T-helper 1 cell treated with Interleukin-12 subunit alpha and Interleukin-12 subunit beta and Interleukin-4 antibody, amounts not matched to agents 30 ng/mL and 1 ng/mL, for 36 hours (primary cell): Measurements from ENCODE around the gene PAQR6. TPM values are rescaled to one million over a fixed set of nuclear protein-coding genes. Genes with fewer than 3 reads are reported as not detected.

Experiments used
- intact Hi-C: fragments of 100-400 bp; cut with micrococcal nuclease; formaldehyde crosslinking; loops from one replicate; pipeline ENCODE4 v1.15.1; 2024
- total RNA-seq: library from RNA; stranded (reverse); gene quantifications from 2 replicates; pipeline ENCODE4 v1.2.3, GENCODE V29; 2022

The PAQR6 gene
- total RNA-seq, 1 donor from 2014 or later, result 5.7 TPM

DNA sequence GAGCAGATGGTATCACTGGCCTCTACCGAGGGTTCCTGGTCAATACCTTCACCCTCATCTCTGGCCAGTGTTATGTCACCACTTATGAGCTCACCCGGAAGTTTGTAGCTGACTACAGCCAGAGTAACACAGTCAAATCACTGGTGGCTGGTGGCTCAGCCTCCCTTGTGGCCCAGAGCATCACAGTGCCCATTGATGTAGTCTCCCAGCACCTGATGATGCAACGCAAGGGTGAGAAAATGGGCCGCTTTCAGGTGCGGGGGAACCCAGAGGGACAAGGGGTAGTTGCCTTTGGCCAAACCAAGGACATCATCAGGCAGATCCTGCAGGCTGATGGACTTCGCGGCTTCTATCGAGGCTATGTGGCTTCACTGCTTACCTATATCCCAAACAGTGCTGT lies 47.8 kb downstream of the PAQR6 start:
- intact Hi-C loops, result no loop called here

DNA sequence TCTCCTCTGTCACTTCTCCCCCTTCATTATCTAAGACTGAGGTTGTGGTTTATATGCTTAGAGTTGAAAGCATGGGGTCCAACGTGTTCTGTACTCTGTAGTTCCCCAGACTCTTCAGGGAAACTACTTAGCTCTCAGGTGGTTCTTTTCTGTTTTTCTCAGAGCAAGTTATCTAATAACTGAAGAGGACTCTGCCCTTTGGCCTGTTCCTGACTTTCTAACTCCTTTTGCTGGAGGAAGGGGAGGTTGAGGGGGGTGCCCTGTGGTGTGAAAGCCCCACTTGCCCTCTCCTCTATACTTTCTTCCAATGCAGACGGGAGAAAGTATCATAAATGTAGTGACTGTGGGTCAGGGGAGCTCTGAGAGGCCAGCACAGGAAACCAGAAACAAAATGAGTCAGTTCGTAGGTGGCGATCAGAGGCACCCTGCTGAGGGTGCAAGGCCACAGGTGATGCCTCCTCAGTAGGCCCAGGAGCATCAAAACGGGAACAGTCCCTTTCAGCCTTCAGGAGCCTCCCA lies 49.0 kb downstream of the PAQR6 start:
- intact Hi-C loops, result loop anchor here (1.0 kb wide), 2 partner anchors 14 to 26 kb away; partner anchors contain the start of gene PMF1

DNA sequence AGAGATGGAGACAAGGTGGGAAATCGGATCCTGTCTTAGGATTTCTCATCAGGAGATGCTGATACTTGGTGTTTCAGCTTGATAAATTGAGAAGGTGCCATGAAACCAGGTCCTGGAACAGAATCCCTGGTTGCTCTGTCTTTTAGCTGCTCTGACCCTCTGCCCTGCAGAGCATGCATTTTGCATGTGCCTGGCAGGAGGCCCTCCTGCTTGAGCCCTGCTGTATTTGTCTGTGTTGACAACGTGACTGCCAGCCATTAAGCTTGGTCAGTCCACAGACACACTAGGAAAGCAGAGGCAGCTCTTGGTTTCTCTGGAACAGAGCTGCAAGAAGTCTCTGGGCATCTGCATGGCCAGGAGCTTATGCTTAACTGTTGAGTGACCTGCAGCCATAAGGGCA lies 51.4 kb downstream of the PAQR6 start:
- intact Hi-C loops, result no loop called here

DNA sequence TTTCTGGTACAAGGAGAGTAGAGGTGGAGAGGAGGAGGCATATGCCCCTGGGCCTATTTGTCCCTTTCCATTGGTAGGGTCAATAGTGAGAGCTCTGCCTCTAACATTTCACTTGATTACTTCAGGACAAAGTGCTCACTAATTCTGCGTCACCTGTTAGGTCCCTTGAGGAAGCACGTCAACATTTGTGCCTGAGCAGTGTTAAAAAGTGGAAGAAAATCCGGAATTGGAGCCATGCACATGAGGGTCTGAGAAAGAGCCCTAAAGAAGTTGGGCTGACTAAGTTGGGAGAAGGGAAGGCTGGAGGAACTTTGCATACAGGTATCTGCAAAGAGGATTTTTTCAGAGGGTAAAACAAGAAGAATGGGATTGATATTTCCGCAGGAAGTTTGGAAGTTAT lies 52.0 kb downstream of the PAQR6 start:
- intact Hi-C loops, result no loop called here

DNA sequence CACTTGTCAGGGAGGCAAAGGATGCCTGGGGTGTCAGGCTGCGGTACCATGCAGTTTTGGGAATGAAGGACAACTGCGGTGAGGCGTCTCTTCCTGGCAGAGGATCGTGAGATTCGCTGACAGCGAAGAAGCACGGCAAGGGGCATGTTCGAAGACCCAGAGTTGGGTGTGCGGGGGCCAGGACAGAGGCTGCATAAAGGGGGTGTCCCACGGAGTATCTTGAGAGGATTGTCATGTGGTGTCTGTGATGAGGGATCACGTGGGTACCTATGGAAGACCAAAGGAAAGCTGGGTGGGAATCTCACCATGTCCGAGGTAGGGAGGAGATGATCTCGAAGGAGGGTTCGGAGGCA lies 53.6 kb downstream of the PAQR6 start:
- intact Hi-C loops, result loop anchor here (5.0 kb wide), 3 partner anchors 263 to 548 kb away; partner anchors contain the start of genes GON4L, MRPL24 and SYT11

DNA sequence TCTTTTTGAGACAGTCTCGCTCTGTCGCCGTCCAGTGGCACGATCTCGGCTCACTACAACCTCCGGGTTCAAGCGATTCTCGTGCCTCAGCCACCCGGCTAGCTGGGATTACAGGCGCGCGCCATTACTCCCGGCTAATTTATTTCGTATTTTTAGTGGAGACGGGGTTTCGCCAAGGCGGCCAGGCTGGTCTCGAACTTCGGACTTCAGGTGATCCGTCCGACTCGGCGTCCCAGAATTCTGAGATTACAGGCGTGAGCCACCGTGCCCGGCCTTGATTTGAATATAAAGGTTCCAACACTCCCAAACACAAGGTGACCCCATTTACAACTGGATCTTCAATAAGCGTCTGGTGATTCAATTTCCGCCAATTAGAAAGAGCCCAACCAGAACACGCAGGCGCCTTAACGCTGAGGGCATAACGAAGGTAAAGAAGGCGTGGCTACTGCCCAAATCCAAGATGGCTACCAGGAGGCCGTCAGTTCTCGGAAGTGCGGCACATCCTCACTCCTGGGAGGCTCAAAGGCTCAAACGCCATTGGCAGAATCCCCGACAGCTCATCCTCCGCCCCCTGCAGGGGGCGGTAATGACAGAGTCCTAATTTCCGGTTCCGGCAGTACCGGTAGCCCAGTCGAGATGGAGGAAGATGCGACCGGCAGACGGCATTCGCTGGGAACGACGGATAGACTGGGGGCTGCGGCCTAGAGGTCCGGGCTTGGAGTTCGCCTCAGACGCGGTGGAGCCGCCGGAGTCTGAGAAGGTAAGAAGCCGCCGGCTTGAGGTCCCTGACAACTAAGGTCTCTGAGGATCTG lies 54.2 kb downstream of the PAQR6 start, which contains the start of gene SLC25A44:
SLC25A44 (plus strand) TSS at position 617 of the 812 bp plus-strand sequence. CDS start 5,744 bp downstream, outside the sequence.
- intact Hi-C loops, result loop anchor here (1.0 to 5.0 kb wide), 14 partner anchors 20 to 549 kb away; partner anchors contain the start of genes CCT3, GON4L, KHDC4 and LAMTOR2

Other genes with a start within 250 kb of the PAQR6 start
- gene SSR2, start 227.1 kb downstream of the PAQR6 start, total RNA-seq, result 278 and 281 TPM in 2 replicates
- gene UBQLN4, start 194.3 kb downstream of the PAQR6 start, total RNA-seq, result 39.0 and 40.6 TPM in 2 replicates
- gene LAMTOR2, start 193.3 kb downstream of the PAQR6 start, total RNA-seq, result 62.0 and 62.1 TPM in 2 replicates
- gene RAB25, start 186.9 kb downstream of the PAQR6 start, total RNA-seq, result 0.56 TPM in 1 of 2 replicates, not detected in the other
- 0.07 TPM in 1 of 2 replicates, not detected in the other for gene MEX3A, start 165.6 kb downstream of the PAQR6 start, total RNA-seq
- gene LMNA, start 133.3 kb downstream of the PAQR6 start, total RNA-seq, result 32.7 and 33.3 TPM in 2 replicates
- 4.6 and 5.1 TPM in 2 replicates for gene SEMA4A, start 94.5 kb downstream of the PAQR6 start, total RNA-seq
- gene SLC25A44, start 54.0 kb downstream of the PAQR6 start, total RNA-seq, result 41.9 and 46.5 TPM in 2 replicates
- 83.8 and 87.8 TPM in 2 replicates for gene PMF1, start 35.0 kb downstream of the PAQR6 start, total RNA-seq
- gene BGLAP, start 5.9 kb downstream of the PAQR6 start, total RNA-seq, result 1.6 and 1.9 TPM in 2 replicates
- 70.6 and 71.5 TPM in 2 replicates for gene SMG5, start 34.8 kb upstream of the PAQR6 start, total RNA-seq
- gene TMEM79, start 36.3 kb upstream of the PAQR6 start, total RNA-seq, result 8.4 and 8.5 TPM in 2 replicates
- 37.5 and 45.2 TPM in 2 replicates for gene GLMP, start 47.6 kb upstream of the PAQR6 start, total RNA-seq
- not detected in 2 replicates for gene VHLL, start 51.3 kb upstream of the PAQR6 start, total RNA-seq
- 288 and 298 TPM in 2 replicates for gene CCT3, start 90.2 kb upstream of the PAQR6 start, total RNA-seq
- 0.59 TPM in 1 of 2 replicates, not detected in the other for gene TSACC, start 90.5 kb upstream of the PAQR6 start, total RNA-seq
- gene RHBG, start 121.2 kb upstream of the PAQR6 start, total RNA-seq, result not detected in 2 replicates